SH-SY5Y (cell line): ENCODE data around the gene COL5A2.

Experiments
- GATA2 ChIP-seq: IDR thresholded peaks from 2 replicates; pipeline ENCODE4 v1.6.1; 2011; ENCODE audit warnings: mild to moderate bottlenecking, low read depth, low read length
- GATA3 ChIP-seq: IDR thresholded peaks from 2 replicates; pipeline ENCODE4 v1.6.1; 2011; ENCODE audit warnings: low read depth, mild to moderate bottlenecking, low read length, moderate library complexity

DNA sequence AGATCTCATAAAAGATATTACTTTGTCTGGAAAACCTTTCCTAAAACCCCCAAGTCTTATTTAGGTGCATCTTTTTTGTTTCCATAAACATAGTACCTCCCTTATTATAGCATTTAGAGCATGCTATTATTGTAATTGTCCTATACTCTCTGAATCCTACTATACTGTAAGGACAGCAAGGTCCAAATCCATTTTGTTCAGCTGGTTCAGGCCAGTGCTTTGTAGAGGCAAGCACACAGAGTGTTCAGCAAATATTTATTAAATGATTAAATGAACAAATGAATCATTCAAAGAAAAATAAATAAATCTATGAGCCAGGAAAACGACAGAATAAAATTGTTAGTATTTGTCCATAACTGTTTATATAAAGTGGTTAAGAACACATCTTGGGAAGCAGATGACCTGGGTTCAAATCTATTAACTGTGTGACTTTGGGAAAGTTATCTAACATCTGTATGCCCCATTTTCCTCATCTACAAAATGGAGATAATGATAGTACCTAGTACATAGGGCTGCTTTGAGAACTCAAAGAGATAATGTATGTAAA lies 119.4 kb downstream of the COL5A2 start:
- no peak for TF ChIP-seq GATA2
- no peak for TF ChIP-seq GATA3
